ENCODE data around the gene INS. TPM values are rescaled to one million over a fixed set of nuclear protein-coding genes. Genes with fewer than 3 reads are reported as not detected.

INS gene
- total RNA-seq, 1 experiment from 2014 or later, result not detected

- intact Hi-C loops (cut with micrococcal nuclease; ENCODE audit: unreplicated experiment), result no loop called here
- no TSS peak for BruUV-seq (replicated peaks)
- no peak overlapping the region for H3K27ac ChIP-seq (ENCODE audit: low read depth, low read length, poor library complexity, severe bottlenecking)
- ChIA-PET POLR2A (ENCODE audit: low non-redundant PET) (no interaction called here), CTCF (interaction anchor here (1.5 kb wide), 1 partner anchor 250 kb away, joined by 3 read pairs; no protein-coding TSS in a partner anchor)
- TF ChIP-seq CTCF (conservative IDR thresholded peaks at IDR 0.05; ENCODE audit: low read depth, low read length) (no peak), EZH2 (IDR thresholded peaks at IDR 0.05; ENCODE audit: borderline replicate concordance, low read depth, low read length, poor library complexity, severe bottlenecking) (no peak)
- DNase-seq (ENCODE audit: low spot score), result no peak
- no peaks in the 10 kb centered on the region for H3K4me1 ChIP-seq (ENCODE audit: insufficient read depth, low read length, poor library complexity, severe bottlenecking)
- H3K9me3 ChIP-seq (ENCODE audit: low read depth, low read length, poor library complexity, severe bottlenecking), result no peaks in the 10 kb centered on the region
- no peak overlapping the region for H3K4me3 ChIP-seq (ENCODE audit: low read depth, low read length, poor library complexity, severe bottlenecking)
- H3K36me3 ChIP-seq (ENCODE audit: insufficient read depth, low read length, poor library complexity, severe bottlenecking), result no peaks in the 10 kb centered on the region
- no peaks in the 10 kb centered on the region for H3K27me3 ChIP-seq (replicated peaks; ENCODE audit: insufficient read depth, low read depth, low read length, poor library complexity)
Observed at GRCh38 chr11:2169626-2170570, 8.9 kb upstream of the INS start.

DNA sequence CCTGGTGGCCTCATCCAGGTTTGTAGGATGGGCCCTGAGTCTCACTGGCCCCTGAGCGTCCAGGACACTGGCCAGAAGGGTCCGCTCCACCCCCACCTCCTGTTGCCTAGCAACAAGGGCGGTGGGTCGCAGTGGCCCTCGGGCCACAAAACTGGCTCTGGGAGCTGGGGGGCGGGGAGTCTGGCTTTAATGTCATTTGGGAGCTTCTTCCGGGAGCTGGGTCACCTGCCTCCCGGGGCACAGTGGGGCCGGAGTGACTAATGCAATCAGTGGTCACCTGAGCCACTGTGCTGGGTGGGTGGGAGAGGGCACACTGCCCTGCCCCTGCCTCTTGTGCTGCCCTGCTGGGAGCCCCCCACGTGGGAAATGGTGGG lies 8.0 kb upstream of the INS start:
- Histone ChIP-seq H3K4me3 (ENCODE audit: low read depth, low read length, poor library complexity, severe bottlenecking) (no peak overlapping the region), H3K9me3 (ENCODE audit: low read depth, low read length, poor library complexity, severe bottlenecking) (no peaks in the 10 kb centered on the region), H3K27ac (ENCODE audit: low read depth, low read length, poor library complexity, severe bottlenecking) (no peak overlapping the region), H3K4me1 (ENCODE audit: insufficient read depth, low read length, poor library complexity, severe bottlenecking) (no peaks in the 10 kb centered on the region), H3K27me3 (replicated peaks; ENCODE audit: insufficient read depth, low read depth, low read length, poor library complexity) (no peaks in the 10 kb centered on the region), H3K36me3 (ENCODE audit: insufficient read depth, low read length, poor library complexity, severe bottlenecking) (no peaks in the 10 kb centered on the region)
- no peak for DNase-seq (ENCODE audit: low spot score)
- intact Hi-C loops (cut with micrococcal nuclease; ENCODE audit: unreplicated experiment), result no loop called here
- TF ChIP-seq CTCF (conservative IDR thresholded peaks at IDR 0.05; ENCODE audit: low read depth, low read length) (no peak), EZH2 (IDR thresholded peaks at IDR 0.05; ENCODE audit: borderline replicate concordance, low read depth, low read length, poor library complexity, severe bottlenecking) (no peak)
- ChIA-PET CTCF (no interaction called here), POLR2A (ENCODE audit: low non-redundant PET) (no interaction called here)
- no TSS peak for BruUV-seq (replicated peaks)

DNA sequence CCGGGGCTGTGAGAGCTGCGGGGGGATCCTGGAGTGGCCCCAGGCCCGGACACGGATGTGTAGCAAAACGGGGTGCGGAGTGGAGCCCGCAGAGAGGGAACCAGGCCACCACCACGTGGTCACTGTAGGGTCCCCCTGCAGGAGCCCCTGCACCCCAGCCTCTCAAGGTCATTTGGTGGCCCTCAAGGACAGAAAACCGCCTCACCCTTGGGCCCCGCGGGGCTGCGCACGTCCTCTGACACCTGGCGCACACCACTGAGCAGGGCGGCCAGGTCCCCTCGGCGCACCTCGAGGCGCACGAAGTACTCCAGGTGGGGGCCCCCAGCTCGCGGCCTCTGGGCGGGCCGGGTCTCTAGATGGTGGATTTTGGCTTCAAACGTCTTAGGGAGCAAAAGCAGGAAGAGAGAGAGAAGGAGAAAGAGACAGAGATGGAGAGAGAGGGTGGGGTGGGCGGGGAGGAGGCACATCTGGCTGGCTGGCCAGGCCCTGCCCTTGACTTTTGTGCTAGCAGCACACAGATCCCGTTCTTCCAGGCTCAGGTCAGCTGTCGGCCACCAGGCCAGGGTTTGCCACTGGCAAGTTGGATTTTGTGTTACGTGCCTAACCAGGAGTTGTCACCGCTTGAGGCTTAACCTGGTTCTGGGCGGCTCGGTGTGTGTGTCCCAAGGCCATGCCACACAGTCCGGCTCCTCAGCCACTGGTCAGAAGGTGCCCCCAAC lies 7.4 kb upstream of the INS start:
- ChIA-PET CTCF (no interaction called here), POLR2A (ENCODE audit: low non-redundant PET) (interaction anchor here (0.6 kb wide), 1 partner anchor 683 kb away, joined by 3 read pairs; no protein-coding TSS in a partner anchor)
- Histone ChIP-seq H3K4me1 (ENCODE audit: insufficient read depth, low read length, poor library complexity, severe bottlenecking) (no peaks in the 10 kb centered on the region), H3K36me3 (ENCODE audit: insufficient read depth, low read length, poor library complexity, severe bottlenecking) (no peaks in the 10 kb centered on the region), H3K9me3 (ENCODE audit: low read depth, low read length, poor library complexity, severe bottlenecking) (no peaks in the 10 kb centered on the region), H3K27me3 (replicated peaks; ENCODE audit: insufficient read depth, low read depth, low read length, poor library complexity) (no peaks in the 10 kb centered on the region), H3K27ac (ENCODE audit: low read depth, low read length, poor library complexity, severe bottlenecking) (no peak overlapping the region), H3K4me3 (ENCODE audit: low read depth, low read length, poor library complexity, severe bottlenecking) (no peak overlapping the region)
- no peak for DNase-seq (ENCODE audit: low spot score)
- TF ChIP-seq EZH2 (IDR thresholded peaks at IDR 0.05; ENCODE audit: borderline replicate concordance, low read depth, low read length, poor library complexity, severe bottlenecking), result no peak
- no peak for TF ChIP-seq CTCF (conservative IDR thresholded peaks at IDR 0.05; ENCODE audit: low read depth, low read length)
- no TSS peak for BruUV-seq (replicated peaks)
- intact Hi-C loops (cut with micrococcal nuclease; ENCODE audit: unreplicated experiment), result no loop called here
